ENCODE measurements around the gene MAP2K1. TPM values are rescaled to one million over a fixed set of nuclear protein-coding genes. Genes with fewer than 3 reads are reported as not detected.
"Not testable (repeated sequence)": the region's sequence is repeated elsewhere in the genome, so short reads cannot be mapped to it uniquely, and the experiment has no call there.

MAP2K1 gene
- total RNA-seq, 4 donors from 2014 or later = 14.7 to 83.0 (median 40.0) TPM

DNA sequence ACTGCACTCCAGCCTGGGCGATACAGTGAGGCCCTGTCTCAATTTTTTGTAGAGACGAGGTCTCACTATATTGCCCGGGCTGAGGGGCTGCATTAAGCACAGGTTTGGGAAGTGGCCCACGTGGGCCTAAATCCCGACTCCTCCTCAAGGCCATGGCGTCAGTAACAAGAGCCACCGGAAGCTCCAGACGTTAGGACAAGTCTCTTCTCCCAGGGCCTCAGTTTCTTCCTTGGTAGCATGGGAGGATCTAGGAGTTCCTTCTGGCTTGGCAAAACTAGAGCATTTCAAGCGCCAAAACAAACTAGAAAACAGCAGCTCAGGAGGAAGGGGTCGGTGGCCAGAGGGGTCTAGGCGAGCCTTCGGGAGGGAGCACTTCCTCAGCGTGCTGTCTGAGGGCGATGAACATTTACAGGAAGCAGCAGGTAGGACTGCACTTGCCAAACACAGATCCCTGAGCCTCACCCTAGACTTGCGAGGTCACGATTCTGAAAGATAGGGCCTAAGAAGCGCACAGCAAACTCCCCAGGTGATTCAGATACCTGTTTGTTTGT lies 110.3 kb downstream of the MAP2K1 start:
- Histone ChIP-seq H3K9me3 (no peaks in the 10 kb centered on the region), H3K4me1 (peaks cover 9 to 23% (median 11%) of the 10 kb centered on the region in 4 donors), H3K27me3 (no peaks in the 10 kb centered on the region), H3K4me3 (peak overlapping the region; percentile 60 to 85 (median 83)), H3K36me3 (peaks cover 0 to 47% (median 18%) of the 10 kb centered on the region in 4 donors), H3K27ac (peak overlapping the region; percentile 83 to 94 (median 91))
- 10 to 56% methylated on average over 5 to 17 of the region's 17 CpGs for WGBS, 2 donors (ENCODE audit: low coverage in 1 of 2)
- in situ Hi-C loops (cut with MboI; ENCODE audit: low pct_ligation_motif_present in 1 of 4, low pct_unique_long_range_greater_than_20kb in 1 of 4, low sequenced_read_pairs in 3 of 4) (loop anchor here in 3 of 4 donors (5.0 to 25.0 kb wide), 3 partner anchors 110 to 142 kb away; partner anchors contain the start of genes MAP2K1 (in 1 of the 3) and TIPIN (in 1 of the 3)), intact Hi-C loops (cut with DNase I; ENCODE audit: low total_unique reads) (loop anchor here (2.0 kb wide), 1 partner anchor 110 kb away; the partner anchor contains the start of gene MAP2K1)
- TF ChIP-seq EP300 (IDR thresholded peaks at IDR 0.05; ENCODE audit: low read depth) (no peak), POLR2AphosphoS5 (IDR thresholded peaks at IDR 0.05) (no peak), POLR2A (IDR thresholded peaks at IDR 0.05) (no peak)
- TF ChIP-seq, protein P1, sequence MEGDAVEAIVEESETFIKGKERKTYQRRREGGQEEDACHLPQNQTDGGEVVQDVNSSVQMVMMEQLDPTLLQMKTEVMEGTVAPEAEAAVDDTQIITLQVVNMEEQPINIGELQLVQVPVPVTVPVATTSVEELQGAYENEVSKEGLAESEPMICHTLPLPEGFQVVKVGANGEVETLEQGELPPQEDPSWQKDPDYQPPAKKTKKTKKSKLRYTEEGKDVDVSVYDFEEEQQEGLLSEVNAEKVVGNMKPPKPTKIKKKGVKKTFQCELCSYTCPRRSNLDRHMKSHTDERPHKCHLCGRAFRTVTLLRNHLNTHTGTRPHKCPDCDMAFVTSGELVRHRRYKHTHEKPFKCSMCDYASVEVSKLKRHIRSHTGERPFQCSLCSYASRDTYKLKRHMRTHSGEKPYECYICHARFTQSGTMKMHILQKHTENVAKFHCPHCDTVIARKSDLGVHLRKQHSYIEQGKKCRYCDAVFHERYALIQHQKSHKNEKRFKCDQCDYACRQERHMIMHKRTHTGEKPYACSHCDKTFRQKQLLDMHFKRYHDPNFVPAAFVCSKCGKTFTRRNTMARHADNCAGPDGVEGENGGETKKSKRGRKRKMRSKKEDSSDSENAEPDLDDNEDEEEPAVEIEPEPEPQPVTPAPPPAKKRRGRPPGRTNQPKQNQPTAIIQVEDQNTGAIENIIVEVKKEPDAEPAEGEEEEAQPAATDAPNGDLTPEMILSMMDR (IDR thresholded peaks at IDR 0.05) = no peak
- peak; percentile 11 for DNase-seq

DNA sequence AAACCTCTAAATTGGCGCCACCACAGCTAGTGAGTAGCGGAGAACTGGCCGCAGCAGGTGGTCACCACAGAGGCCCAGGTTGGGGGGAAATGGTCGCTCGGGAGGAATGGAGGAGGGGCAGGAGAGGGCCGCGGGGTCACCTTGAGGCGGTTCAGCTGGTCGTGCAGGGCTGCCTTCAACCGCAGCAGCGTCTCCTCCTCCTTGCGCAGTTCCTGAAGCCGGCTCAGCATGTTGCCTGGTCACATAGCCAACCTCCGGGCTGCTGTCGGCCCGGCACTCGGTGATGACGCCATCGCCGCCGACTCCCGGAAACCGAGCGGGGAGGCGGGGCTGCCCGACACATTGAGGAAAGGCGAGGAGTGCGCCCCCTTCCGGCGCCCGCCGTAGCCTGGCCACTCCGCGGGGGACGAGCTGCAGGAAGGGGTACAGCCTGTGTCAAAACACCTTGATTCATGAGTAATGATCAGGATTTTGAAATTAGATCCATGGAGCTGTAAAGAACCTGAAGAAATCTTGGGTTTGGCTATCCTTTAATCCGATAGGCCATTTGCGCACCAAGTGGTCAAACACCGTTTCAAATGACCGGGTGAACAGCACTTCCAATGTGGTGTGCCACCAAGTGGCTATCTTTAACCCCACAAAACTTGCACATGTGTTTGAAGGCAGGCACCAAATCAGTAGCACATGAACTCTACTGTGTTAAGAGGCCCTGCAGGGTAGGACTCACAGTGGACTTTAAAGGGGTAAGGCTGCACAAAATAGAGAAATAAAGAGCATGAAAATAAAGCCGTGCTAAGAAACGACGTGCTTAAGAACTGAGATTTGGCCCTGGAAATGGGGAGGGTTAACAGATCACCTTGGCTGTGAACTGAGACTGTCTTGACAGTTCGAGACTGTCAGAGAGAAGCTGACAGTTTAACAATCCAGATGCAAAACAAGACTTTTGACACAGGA lies 111.1 kb downstream of the MAP2K1 start, which contains the start of gene SNAPC5:
Gene SNAPC5 (minus strand): TSS at position 261 of the 954 bp plus-strand sequence. CDS start 31 bp downstream, at position 230.
- intact Hi-C loops (cut with DNase I; ENCODE audit: low total_unique reads) (loop anchor here (2.0 kb wide), 1 partner anchor 111 kb away; the partner anchor contains the start of gene MAP2K1), in situ Hi-C loops (cut with MboI; ENCODE audit: low pct_ligation_motif_present in 1 of 4, low pct_unique_long_range_greater_than_20kb in 1 of 4, low sequenced_read_pairs in 3 of 4) (loop anchor here in 3 of 4 donors (5.0 to 25.0 kb wide), 3 partner anchors 110 to 143 kb away; partner anchors contain the start of genes MAP2K1 (in 1 of the 3) and TIPIN (in 1 of the 3))
- peaks cover 10 to 30% (median 17%) of the 10 kb centered on the region in 4 donors for H3K4me1 ChIP-seq
- peak within 1 kb of the TSS; percentile 60 to 85 (median 83) for H3K4me3 ChIP-seq
- H3K9me3 ChIP-seq = no peaks in the 10 kb centered on the region
- DNase-seq = peak; percentile 98
- TF ChIP-seq, protein P1 (IDR thresholded peaks at IDR 0.05) = peak; percentile 97 to 99 (median 98)
- peak; percentile 81 for TF ChIP-seq POLR2A (IDR thresholded peaks at IDR 0.05)
- no peak for TF ChIP-seq EP300 (IDR thresholded peaks at IDR 0.05; ENCODE audit: low read depth)
- peak; percentile 90 to 91 (median 91) for TF ChIP-seq POLR2AphosphoS5 (IDR thresholded peaks at IDR 0.05)
- H3K27ac ChIP-seq = peak within 1 kb of the TSS; percentile 83 to 94 (median 91)
- H3K36me3 ChIP-seq = peaks cover 0 to 50% (median 21%) of the 10 kb centered on the region in 4 donors
- H3K27me3 ChIP-seq = no peaks in the 10 kb centered on the region
- 15 to 50% methylated on average over 1 to 22 of the region's 43 CpGs for WGBS, 2 donors (ENCODE audit: low coverage in 1 of 2)

DNA sequence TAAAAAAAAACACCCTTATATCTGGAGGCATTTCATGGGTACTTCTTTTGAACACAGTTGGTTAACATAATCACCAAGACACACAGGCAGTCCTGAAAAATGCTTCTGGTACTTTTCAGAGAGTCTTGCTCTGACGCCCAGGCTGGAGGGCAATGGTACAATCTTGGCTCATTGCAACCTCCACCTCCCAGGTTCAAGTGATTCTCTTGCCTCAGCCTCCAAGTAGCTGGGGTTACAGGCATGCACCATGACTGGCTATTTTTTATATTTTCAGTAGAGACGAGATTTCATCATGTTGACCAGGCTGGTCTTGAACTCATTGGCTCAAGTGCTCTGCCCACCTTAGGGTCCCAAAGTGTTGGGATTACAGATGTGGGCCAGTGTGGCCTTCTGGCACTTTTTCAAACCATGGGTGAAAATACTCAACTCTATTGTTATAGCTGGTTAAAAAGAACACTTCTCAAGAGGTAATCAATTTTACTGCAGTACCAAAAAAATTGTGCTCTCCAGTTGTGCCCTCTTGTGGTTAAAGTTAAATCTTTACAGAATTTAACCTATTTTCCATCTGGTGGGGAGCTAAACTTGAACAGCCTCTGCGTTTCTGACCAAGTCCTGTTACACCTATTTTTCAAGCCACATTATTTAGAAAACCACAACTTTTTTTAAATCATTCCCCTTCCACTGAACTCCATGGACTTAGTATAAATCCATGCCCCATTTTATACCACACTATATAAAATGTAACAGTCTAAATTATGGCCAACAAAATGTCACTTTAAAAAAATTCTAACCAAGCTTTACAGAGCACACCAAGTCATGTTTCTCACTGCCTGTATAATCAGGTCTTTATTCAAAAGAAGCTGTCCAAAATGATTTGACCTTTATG lies 112.0 kb downstream of the MAP2K1 start:
- in situ Hi-C loops (cut with MboI; ENCODE audit: low pct_ligation_motif_present in 1 of 4, low pct_unique_long_range_greater_than_20kb in 1 of 4, low sequenced_read_pairs in 3 of 4) (loop anchor here in 3 of 4 donors (5.0 to 25.0 kb wide), 3 partner anchors 111 to 144 kb away; partner anchors contain the start of genes MAP2K1 (in 1 of the 3) and TIPIN (in 1 of the 3)), intact Hi-C loops (cut with DNase I; ENCODE audit: low total_unique reads) (no loop called here)
- no peak overlapping the region for H3K4me3 ChIP-seq
- 52 to 55% methylated on average over 3 of the region's 3 CpGs for WGBS, 2 donors (ENCODE audit: low coverage in 1 of 2)
- H3K4me1 ChIP-seq = peaks cover 20 to 40% (median 27%) of the 10 kb centered on the region in 4 donors
- no peaks in the 10 kb centered on the region for H3K27me3 ChIP-seq
- no peak for TF ChIP-seq EP300 (IDR thresholded peaks at IDR 0.05; ENCODE audit: low read depth)
- no peak for TF ChIP-seq POLR2A (IDR thresholded peaks at IDR 0.05)
- TF ChIP-seq, protein P1 (IDR thresholded peaks at IDR 0.05) = peak in 4 of 5 experiments; percentile 24 to 51 (median 34)
- peak in 1 of 3 donors; percentile 9 for TF ChIP-seq POLR2AphosphoS5 (IDR thresholded peaks at IDR 0.05)
- H3K36me3 ChIP-seq = peaks cover 0 to 47% (median 22%) of the 10 kb centered on the region in 4 donors
- no peaks in the 10 kb centered on the region for H3K9me3 ChIP-seq
- H3K27ac ChIP-seq = peak overlapping the region; percentile 83 to 94 (median 91)
- no peak for DNase-seq

DNA sequence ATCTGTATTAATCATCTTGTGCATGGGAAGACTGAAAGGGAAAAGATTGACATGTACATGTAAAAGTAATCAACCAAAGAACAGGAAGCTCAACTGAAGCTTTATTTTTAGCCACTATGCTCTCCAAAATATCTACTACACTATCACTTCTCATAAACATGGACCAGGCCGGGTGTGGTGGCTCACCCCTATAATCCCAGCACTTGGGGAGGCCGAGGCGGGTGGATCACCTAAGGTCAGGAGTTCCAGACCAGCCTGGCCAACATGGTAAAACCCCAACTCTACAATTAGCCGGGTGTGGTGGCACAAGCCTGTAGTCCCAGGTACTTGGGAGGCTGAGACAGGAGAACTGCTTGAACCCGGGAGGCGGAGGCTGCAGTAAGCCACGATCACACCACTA lies 113.6 kb downstream of the MAP2K1 start:
- in situ Hi-C loops (cut with MboI; ENCODE audit: low pct_ligation_motif_present in 1 of 4, low pct_unique_long_range_greater_than_20kb in 1 of 4, low sequenced_read_pairs in 3 of 4); H3K27ac ChIP-seq; H3K9me3 ChIP-seq; DNase-seq; intact Hi-C loops (cut with DNase I; ENCODE audit: low total_unique reads); H3K27me3 ChIP-seq; H3K4me3 ChIP-seq: not testable (repeated sequence)
- peaks cover 0 to 44% (median 21%) of the 10 kb centered on the region in 4 donors for H3K36me3 ChIP-seq
- 80 to 83% methylated on average over 1 to 7 of the region's 7 CpGs for WGBS, 2 donors (ENCODE audit: low coverage in 1 of 2)
- peaks cover 20 to 42% (median 28%) of the 10 kb centered on the region in 4 donors for H3K4me1 ChIP-seq

All from transverse colon (tissue), 4 donors.